HepG2 (cell line): ENCODE measurements around the gene TBCCD1. TPM values are rescaled to one million over a fixed set of nuclear protein-coding genes. Genes with fewer than 3 reads are reported as not detected.

Source experiments
- AKAP8 ChIP-seq: sonication (generic); formaldehyde crosslinking; IDR thresholded peaks from 2 replicates; pipeline ENCODE4 v1.5.1; 2020; ENCODE audit warnings: mild to moderate bottlenecking, missing genetic modification reagents
- CEBPG ChIP-seq: IDR thresholded peaks from 2 replicates; pipeline ENCODE4 v1.6.1; 2016
- ESRRA ChIP-seq: sonication (generic); formaldehyde crosslinking; IDR thresholded peaks from 2 replicates; pipeline ENCODE4 v1.5.1; 2020; ENCODE audit warnings: mild to moderate bottlenecking, low read depth, missing genetic modification reagents
- HDAC2 ChIP-seq: sonication (generic); formaldehyde crosslinking; IDR thresholded peaks from 2 replicates; pipeline ENCODE4 v1.4.0; 2020; ENCODE audit warnings: missing genetic modification reagents
- IKZF4 ChIP-seq: sonication (generic); formaldehyde crosslinking; IDR thresholded peaks from 2 replicates; pipeline ENCODE4 v1.5.1; 2020; ENCODE audit warnings: borderline replicate concordance, mild to moderate bottlenecking, low read depth, missing genetic modification reagents; ENCODE audit errors: not compliant biosample characterization
- IKZF5 ChIP-seq: IDR thresholded peaks from 2 replicates; pipeline ENCODE4 v1.6.1; 2018; ENCODE audit warnings: missing genetic modification reagents, mild to moderate bottlenecking, missing compliant biosample characterization
- JARID2 ChIP-seq: sonication (generic); formaldehyde crosslinking; IDR thresholded peaks from 2 replicates; pipeline ENCODE4 v1.8.1; 2023; ENCODE audit warnings: missing genetic modification reagents, inconsistent platforms; ENCODE audit not compliant: insufficient replicate concordance
- NONO ChIP-seq, 2 experiments: fragments of 450-650 bp in 1 of 2; sonication (generic) in 1 of 2; formaldehyde crosslinking in 1 of 2; IDR thresholded peaks in 1 of 2; conservative IDR thresholded peaks in 1 of 2; 2 replicates each; pipeline versions ENCODE4 v1.6.1 to v1.8.0; 2017 to 2022; ENCODE audit warnings: mild to moderate bottlenecking in 1 of 2, missing genetic modification reagents in 1 of 2, moderate library complexity in 1 of 2
- U2AF2 ChIP-seq: fragments of 200-400 bp; formaldehyde crosslinking; IDR thresholded peaks from 2 replicates; pipeline ENCODE4 v1.6.1; 2017; ENCODE audit warnings: low read depth, mild to moderate bottlenecking, low read length
- ZBED4 ChIP-seq: sonication (generic); formaldehyde crosslinking; IDR thresholded peaks from 2 replicates; pipeline ENCODE4 v1.4.0; 2020; ENCODE audit warnings: missing genetic modification reagents, borderline replicate concordance
- ZFP82 ChIP-seq: sonication (generic); formaldehyde crosslinking; IDR thresholded peaks from 2 replicates; pipeline ENCODE4 v1.5.1; 2020; ENCODE audit warnings: mild to moderate bottlenecking, missing genetic modification reagents, borderline replicate concordance
- ZMYM3 ChIP-seq: sonication (generic); formaldehyde crosslinking; IDR thresholded peaks from 2 replicates; pipeline ENCODE4 v1.5.1; 2020; ENCODE audit warnings: mild to moderate bottlenecking, missing genetic modification reagents
- ZNF232 ChIP-seq: sonication (generic); formaldehyde crosslinking; IDR thresholded peaks from 2 replicates; pipeline ENCODE4 v1.4.0; 2020; ENCODE audit warnings: missing genetic modification reagents, borderline replicate concordance
- ZNF251 ChIP-seq: sonication (generic); formaldehyde crosslinking; IDR thresholded peaks from 2 replicates; pipeline ENCODE4 v1.9.0; 2021; ENCODE audit warnings: mild to moderate bottlenecking, missing genetic modification reagents
- ZNF510 ChIP-seq: sonication (generic); formaldehyde crosslinking; IDR thresholded peaks from 2 replicates; pipeline ENCODE4 v1.4.0; 2020; ENCODE audit warnings: low read depth, mild to moderate bottlenecking, missing genetic modification reagents
- ZNF547 ChIP-seq: sonication (generic); formaldehyde crosslinking; IDR thresholded peaks from 2 replicates; pipeline ENCODE4 v1.5.1; 2020; ENCODE audit warnings: mild to moderate bottlenecking, missing genetic modification reagents
- ZNF550 ChIP-seq: sonication (generic); formaldehyde crosslinking; IDR thresholded peaks from 2 replicates; pipeline ENCODE4 v1.4.0; 2020; ENCODE audit warnings: mild to moderate bottlenecking, missing genetic modification reagents, borderline replicate concordance
- ZNF556 ChIP-seq: sonication (generic); formaldehyde crosslinking; IDR thresholded peaks from 2 replicates; pipeline ENCODE4 v1.4.0; 2020; ENCODE audit warnings: mild to moderate bottlenecking, missing genetic modification reagents, borderline replicate concordance
- polyA plus RNA-seq, 8 experiments: library from polyadenylated mRNA; depleted of rRNA in 3 of 8; stranded (reverse) in 7 of 8; unstranded in 1 of 8; fragments of >200 nt; fragmentation: Illumina TruSeq in 4 of 8; extraction: Trizol in 4 of 8; gene quantifications; 2 replicates each; pipeline versions ENCODE4 v1.2.1 to v1.2.3, GENCODE V29; 2011 to 2016; ENCODE audit warnings: low read depth in 4 of 8, missing spikeins in 1 of 8, mixed read lengths in 1 of 8; ENCODE audit not compliant: insufficient read depth in 1 of 8
- total RNA-seq, 5 experiments: library from RNA; depleted of rRNA; stranded (reverse); fragments of >200 nt; fragmentation: Illumina TruSeq; extraction: Trizol; gene quantifications; 2 replicates each; pipeline ENCODE4 v1.2.3, GENCODE V29; 2016; ENCODE audit warnings: low read depth in 1 of 5
- TF ChIP-seq, protein P1 (sequence below): sonication (generic); formaldehyde crosslinking; IDR thresholded peaks from 2 replicates; pipeline ENCODE4 v1.8.0; 2022; ENCODE audit warnings: mild to moderate bottlenecking, missing genetic modification reagents, borderline replicate concordance
- TF ChIP-seq, protein P2 (sequence below): sonication (generic); formaldehyde crosslinking; IDR thresholded peaks from 2 replicates; pipeline ENCODE4 v1.4.0; 2020; ENCODE audit warnings: missing genetic modification reagents

TBCCD1 gene
- total and polyA plus RNA-seq, 2 of the 13 experiments (the other 11 are each of a cell fraction or from before 2014, with no cell fraction given): 13.6 to 16.2 TPM

DNA sequence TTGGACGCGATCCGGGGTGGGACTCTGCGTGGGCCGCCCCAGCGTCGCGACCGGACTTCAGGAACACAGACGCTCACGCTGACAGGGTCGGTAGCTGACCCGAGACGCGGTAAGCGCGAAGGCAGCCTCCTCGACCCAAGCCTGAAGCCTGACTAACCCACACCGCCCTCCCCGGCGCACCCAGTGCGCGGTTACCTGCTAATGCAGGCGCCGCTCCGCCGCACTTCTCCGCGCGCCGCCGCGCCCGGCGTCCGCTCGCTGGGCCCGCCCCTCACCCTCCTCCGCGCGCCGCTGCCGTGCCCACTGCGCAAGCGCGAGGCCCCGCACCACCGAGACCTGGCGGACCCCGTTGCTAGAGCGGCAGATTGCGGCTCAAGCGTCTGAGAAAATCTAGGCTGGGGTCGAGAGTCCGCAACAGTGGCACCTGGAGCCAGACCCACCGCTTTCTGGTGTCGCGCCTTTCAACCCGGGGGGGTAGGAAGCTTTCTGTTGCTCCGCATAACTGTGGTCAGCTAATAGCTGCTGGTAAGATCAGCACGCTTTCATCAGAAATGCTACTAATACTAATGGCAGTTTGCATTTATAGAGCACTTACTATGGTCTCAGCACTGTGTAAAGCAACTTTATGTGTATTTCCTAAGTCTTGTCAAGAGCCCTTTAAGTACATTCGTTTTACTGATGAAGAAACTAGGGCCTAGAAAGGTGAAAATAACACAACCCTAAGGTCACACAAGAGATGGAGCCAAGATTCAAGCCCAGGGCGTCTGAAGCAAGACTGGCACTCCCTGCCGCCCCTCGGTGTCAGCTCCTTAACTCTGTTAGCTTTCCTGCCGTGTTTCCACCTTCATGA lies at the start of gene TBCCD1 (continued):
- TF ChIP-seq ZNF547 (CRISPR knock-in tag): peak; percentile 68; the same call in 1 of the 2 replicates
- TF ChIP-seq JARID2 (CRISPR knock-in tag): no peak
- TF ChIP-seq, protein P1, sequence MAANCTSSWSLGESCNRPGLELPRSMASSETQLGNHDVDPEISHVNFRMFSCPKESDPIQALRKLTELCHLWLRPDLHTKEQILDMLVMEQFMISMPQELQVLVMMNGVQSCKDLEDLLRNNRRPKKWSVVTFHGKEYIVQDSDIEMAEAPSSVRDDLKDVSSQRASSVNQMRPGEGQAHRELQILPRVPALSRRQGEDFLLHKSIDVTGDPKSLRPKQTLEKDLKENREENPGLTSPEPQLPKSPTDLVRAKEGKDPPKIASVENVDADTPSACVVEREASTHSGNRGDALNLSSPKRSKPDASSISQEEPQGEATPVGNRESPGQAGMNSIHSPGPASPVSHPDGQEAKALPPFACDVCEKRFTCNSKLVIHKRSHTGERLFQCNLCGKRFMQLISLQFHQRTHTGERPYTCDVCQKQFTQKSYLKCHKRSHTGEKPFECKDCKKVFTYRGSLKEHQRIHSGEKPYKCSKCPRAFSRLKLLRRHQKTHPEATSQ (CRISPR knock-in tag): 0 out of 2 replicates have a peak, but pooled peaks have one; percentile 58
- TF ChIP-seq HDAC2: peak; percentile 48
- TF ChIP-seq ZFP82 (CRISPR knock-in tag): no peak
- peak; percentile 54; the same call in 1 of the 2 replicates for TF ChIP-seq ZBED4 (CRISPR knock-in tag)
- no peak for TF ChIP-seq ZNF510
- peak; percentile 56 for TF ChIP-seq CEBPG (CRISPR knock-in tag)
- TF ChIP-seq NONO (IDR thresholded peaks at IDR 0.05): no peak
- TF ChIP-seq NONO (CRISPR knock-in tag; conservative IDR thresholded peaks at IDR 0.05): peak; percentile 70
- no peak for TF ChIP-seq ZNF550 (CRISPR knock-in tag)
- TF ChIP-seq AKAP8 (CRISPR knock-in tag): peak; percentile 53; the same call in 1 of the 2 replicates
- no peak for TF ChIP-seq U2AF2
- no peak for TF ChIP-seq ZNF251 (CRISPR knock-in tag)
- TF ChIP-seq ZNF556 (CRISPR knock-in tag): peak; percentile 96
- no peak for TF ChIP-seq IKZF4 (CRISPR knock-in tag)
- peak; percentile 59; the same call in 1 of the 2 replicates for TF ChIP-seq IKZF5 (CRISPR knock-in tag)
- no peak for TF ChIP-seq ZNF232
- TF ChIP-seq, protein P2, sequence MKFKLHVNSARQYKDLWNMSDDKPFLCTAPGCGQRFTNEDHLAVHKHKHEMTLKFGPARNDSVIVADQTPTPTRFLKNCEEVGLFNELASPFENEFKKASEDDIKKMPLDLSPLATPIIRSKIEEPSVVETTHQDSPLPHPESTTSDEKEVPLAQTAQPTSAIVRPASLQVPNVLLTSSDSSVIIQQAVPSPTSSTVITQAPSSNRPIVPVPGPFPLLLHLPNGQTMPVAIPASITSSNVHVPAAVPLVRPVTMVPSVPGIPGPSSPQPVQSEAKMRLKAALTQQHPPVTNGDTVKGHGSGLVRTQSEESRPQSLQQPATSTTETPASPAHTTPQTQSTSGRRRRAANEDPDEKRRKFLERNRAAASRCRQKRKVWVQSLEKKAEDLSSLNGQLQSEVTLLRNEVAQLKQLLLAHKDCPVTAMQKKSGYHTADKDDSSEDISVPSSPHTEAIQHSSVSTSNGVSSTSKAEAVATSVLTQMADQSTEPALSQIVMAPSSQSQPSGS (CRISPR knock-in tag): peak; percentile 62
- TF ChIP-seq ZMYM3 (CRISPR knock-in tag): peak; percentile 14; the same call in 1 of the 2 replicates
- peak; percentile 61; the same call in 1 of the 2 replicates for TF ChIP-seq ESRRA (CRISPR knock-in tag)
